Psoas muscle (tissue), 8 donors: Measurements from ENCODE around the gene PLEKHA6. TPM values are rescaled to one million over a fixed set of nuclear protein-coding genes. Genes with fewer than 3 reads are reported as not detected.

ENCODE experiments used
- ATAC-seq, 4 donors: fragments of 200-7000 bp; cut with Tn5 transposase; one replicate each; pipeline ENCODE4 v1.9.1; 2020; ENCODE audit warnings: moderate library complexity in 3 of 4, mild to moderate bottlenecking in 2 of 4
- DNase-seq, 2 donors: peaks; one replicate each; pipeline ENCODE4 v3.0.0-alpha.2; 2020
- H3K27ac ChIP-seq: fragments of 200-600 bp; one replicate; pipeline ENCODE4 v1.8.0; 2022
- H3K27me3 ChIP-seq, 3 donors: fragments of 200-600 bp in 1 of 3; one replicate each; pipeline versions ENCODE4 v1.6.1 to v1.8.0; 2013 to 2022; ENCODE audit warnings: low read length in 2 of 3, mild to moderate bottlenecking in 2 of 3, moderate library complexity in 1 of 3; ENCODE audit not compliant: insufficient read depth in 3 of 3
- H3K36me3 ChIP-seq, 2 donors: fragments of 200-600 bp in 1 of 2; one replicate each; pipeline versions ENCODE4 v1.6.1 to v1.8.0; 2013 to 2022; ENCODE audit warnings: low read depth in 1 of 2, mild to moderate bottlenecking in 1 of 2, moderate library complexity in 1 of 2; ENCODE audit not compliant: insufficient read depth in 1 of 2
- H3K4me1 ChIP-seq: fragments of 200-600 bp; one replicate; pipeline ENCODE4 v1.8.0; 2022
- H3K4me3 ChIP-seq: fragments of 200-600 bp; one replicate; pipeline ENCODE4 v1.8.0; 2022; ENCODE audit warnings: mild to moderate bottlenecking
- H3K9me3 ChIP-seq: fragments of 200-600 bp; one replicate; pipeline ENCODE4 v1.8.0; 2022
- CTCF ChIP-seq: fragments of 200-600 bp; IDR thresholded peaks from one replicate; pipeline ENCODE4 v1.8.0; 2022; ENCODE audit warnings: antibody characterized with exemption
- WGBS, 3 donors: extraction: QIAGEN DNeasy Blood & Tissue Kit; methylation state at CpG; one replicate each; pipeline versions ENCODE4 v1.1.6 to v1.1.7; 2013; 5-methylcytosine and 5-hydroxymethylcytosine counted together
- intact Hi-C, 2 donors: fragments of 100-400 bp; cut with DNase I; formaldehyde crosslinking; loops; one replicate each; pipeline versions ENCODE4 v1.11.0 to v1.14.2; 2022
- polyA plus RNA-seq, 3 donors: library from polyadenylated mRNA; stranded (reverse); fragments of 200-250 nt; gene quantifications; one replicate each; pipeline ENCODE4 v1.2.3, GENCODE V29; 2013
- total RNA-seq, 4 donors: library from RNA; stranded (reverse); fragmentation: NEBNext Ultra II Directional in 2 of 4; extraction: Animal tissue kit (Norgen Biotek cat#: 25700) in 2 of 4; gene quantifications; one replicate each; pipeline versions ENCODE4 v1.2.1 to v1.2.4, GENCODE V29; 2021 to 2023
- donor health status: healthy with polysubstance abuse.
- donor health status: DM: no; HTN: no; CAD: no; lungs with moderate emphysema.
- donor health status: Bipolar disorder and iron deficiency.
- donor health status: healthy.
- donor health status: DM: yes; HTN: yes; CAD: no.
- donor health status: DM: no; HTN: no; CAD: no.
- donor health status: DM: no; HTN: no; CAD: no.
- donor health status: DM: yes; HTN: yes; CAD: no.

The PLEKHA6 gene
- total and polyA plus RNA-seq, 7 donors = 0.92 to 7.1 (median 1.7) TPM

GRCh38 chr1:204254031-204254661 lies 105.6 kb downstream of the PLEKHA6 start:
- no peaks in the 10 kb centered on the region for H3K27me3 ChIP-seq

GRCh38 chr1:204251926-204252689 lies 107.6 kb downstream of the PLEKHA6 start:
- ATAC-seq = no peak
- no peaks in the 10 kb centered on the region for H3K36me3 ChIP-seq
- intact Hi-C loops = no loop called here

More at GRCh38 chr1:204254031-204254661, 105.6 kb downstream of the PLEKHA6 start:
- TF ChIP-seq CTCF = no peak
- no peaks in the 10 kb centered on the region for H3K4me1 ChIP-seq
- ATAC-seq (peak; percentile 45 to 80 (median 54)), DNase-seq (peak; percentile 71 to 89)
- H3K36me3 ChIP-seq = no peaks in the 10 kb centered on the region
- no peak overlapping the region for H3K27ac ChIP-seq
- 48 to 70% (median 49%) methylated on average over 7 of the region's 7 CpGs for WGBS, 3 donors
- intact Hi-C loops = no loop called here
- no peak overlapping the region for H3K4me3 ChIP-seq
- H3K9me3 ChIP-seq = no peaks in the 10 kb centered on the region

GRCh38 chr1:204251286-204251685 lies 108.4 kb downstream of the PLEKHA6 start:
- Histone ChIP-seq H3K27me3 (peaks cover 0 to 5% (median under 1%) of the 10 kb centered on the region in 3 donors), H3K4me1 (no peaks in the 10 kb centered on the region), H3K9me3 (no peaks in the 10 kb centered on the region), H3K4me3 (no peak overlapping the region), H3K36me3 (no peaks in the 10 kb centered on the region), H3K27ac (no peak overlapping the region)
- no peak for ATAC-seq
- no peak for DNase-seq
- no peak for TF ChIP-seq CTCF
- 89 to 96% (median 92%) methylated on average over 7 of the region's 7 CpGs for WGBS, 3 donors
- intact Hi-C loops = no loop called here

More at GRCh38 chr1:204251926-204252689, 107.6 kb downstream of the PLEKHA6 start:
- Histone ChIP-seq H3K4me1 (no peaks in the 10 kb centered on the region), H3K4me3 (no peak overlapping the region), H3K9me3 (no peaks in the 10 kb centered on the region), H3K27ac (no peak overlapping the region), H3K27me3 (peaks cover 0 to under 1% (median 0%) of the 10 kb centered on the region in 3 donors)
- DNase-seq = no peak
- 61 to 76% (median 63%) methylated on average over 6 of the region's 6 CpGs for WGBS, 3 donors
- no peak for TF ChIP-seq CTCF

- Histone ChIP-seq H3K36me3 (no peaks in the 10 kb centered on the region), H3K27ac (no peak overlapping the region), H3K9me3 (no peaks in the 10 kb centered on the region), H3K27me3 (peaks cover 0 to 5% (median 3%) of the 10 kb centered on the region in 3 donors), H3K4me1 (no peaks in the 10 kb centered on the region), H3K4me3 (no peak overlapping the region)
- peak; percentile 56 to 92 (median 68) for ATAC-seq
- no peak for TF ChIP-seq CTCF
- intact Hi-C loops = no loop called here
- DNase-seq = peak; percentile 44 to 66
- 33 to 48% (median 36%) methylated on average over 12 of the region's 12 CpGs for WGBS, 3 donors
Measured at GRCh38 chr1:204250428-204251030, 109.2 kb downstream of the PLEKHA6 start.
